ENCODE data around the gene UGT3A2. TPM values are rescaled to one million over a fixed set of nuclear protein-coding genes. Genes with fewer than 3 reads are reported as not detected.

The UGT3A2 gene
- total RNA-seq, 1 experiment from 2014 or later: 529 TPM

DNA sequence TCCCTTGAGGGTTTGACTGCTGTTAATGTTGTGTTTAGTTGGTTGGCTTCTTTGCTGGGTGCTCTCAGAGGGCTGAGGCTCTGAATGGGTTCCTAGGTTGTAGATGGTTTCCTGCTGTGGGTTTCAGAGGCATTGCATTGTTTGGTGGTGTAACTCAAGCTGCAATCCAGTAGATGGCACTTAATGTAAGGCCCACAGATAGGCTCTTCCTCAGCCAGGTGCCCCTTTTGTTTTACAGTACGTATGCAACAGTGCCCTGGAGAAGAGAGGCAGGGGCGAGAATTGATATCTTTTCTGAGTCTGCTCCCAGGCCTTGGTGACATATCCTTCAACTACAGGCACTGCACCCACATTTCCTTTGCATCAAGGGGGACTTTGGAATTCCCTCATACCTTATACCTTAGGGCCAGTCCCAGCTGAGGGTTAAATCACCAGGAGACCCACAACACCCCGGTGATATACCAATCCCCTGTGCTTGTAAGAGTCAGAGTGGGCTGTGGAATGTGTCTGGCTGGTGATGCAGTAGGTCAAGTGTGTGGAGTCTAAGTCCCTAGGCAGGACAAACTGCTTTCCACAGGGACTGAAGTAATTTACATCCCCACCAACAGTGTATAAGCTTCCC, 7.0 kb upstream of the UGT3A2 start:
- Histone ChIP-seq H3K4me1 (ENCODE audit: insufficient read depth, low read length, poor library complexity, severe bottlenecking) (peaks cover 56% of the 10 kb centered on the region), H3K9me3 (ENCODE audit: low read depth, low read length, poor library complexity, severe bottlenecking) (no peaks in the 10 kb centered on the region), H3K4me3 (ENCODE audit: low read depth, low read length, poor library complexity, severe bottlenecking) (peak overlapping the region; percentile 5), H3K27me3 (replicated peaks; ENCODE audit: insufficient read depth, low read depth, low read length, poor library complexity) (no peaks in the 10 kb centered on the region), H3K36me3 (ENCODE audit: insufficient read depth, low read length, poor library complexity, severe bottlenecking) (no peaks in the 10 kb centered on the region), H3K27ac (ENCODE audit: low read depth, low read length, poor library complexity, severe bottlenecking) (peak overlapping the region; percentile 65)
- ChIA-PET POLR2A (ENCODE audit: low non-redundant PET) (no interaction called here), CTCF (interaction anchor here (1.0 kb wide), 1 partner anchor 623 kb away, joined by 3 read pairs; no protein-coding TSS in a partner anchor)
- peak; percentile 87 for DNase-seq (ENCODE audit: low spot score)
- peak; percentile 71 for TF ChIP-seq CTCF (conservative IDR thresholded peaks at IDR 0.05; ENCODE audit: low read depth, low read length)
- TF ChIP-seq EZH2 (IDR thresholded peaks at IDR 0.05; ENCODE audit: borderline replicate concordance, low read depth, low read length, poor library complexity, severe bottlenecking): no peak
- intact Hi-C loops (cut with micrococcal nuclease; ENCODE audit: unreplicated experiment): loop anchor here (2.0 to 10.0 kb wide), 2 partner anchors 231 to 431 kb away; no protein-coding TSS in a partner anchor
- BruUV-seq (replicated peaks): TSS peak; percentile 0

- TF ChIP-seq EZH2 (IDR thresholded peaks at IDR 0.05; ENCODE audit: borderline replicate concordance, low read depth, low read length, poor library complexity, severe bottlenecking): no peak
- no TSS peak for BruUV-seq (replicated peaks)
Measured at GRCh38 chr5:36070687-36071571, 4.2 kb upstream of the UGT3A2 start.

GRCh38 chr5:36068751-36069281, 2.1 kb upstream of the UGT3A2 start:
- no TSS peak for BruUV-seq (replicated peaks)
- intact Hi-C loops (cut with micrococcal nuclease; ENCODE audit: unreplicated experiment): loop anchor here (5.0 kb wide), 3 partner anchors 173 to 1508 kb away; partner anchors contain the start of gene NADK2
- peaks cover 49% of the 10 kb centered on the region for H3K4me1 ChIP-seq (ENCODE audit: insufficient read depth, low read length, poor library complexity, severe bottlenecking)
- peak; percentile 91 for DNase-seq (ENCODE audit: low spot score)
- no peak overlapping the region for H3K4me3 ChIP-seq (ENCODE audit: low read depth, low read length, poor library complexity, severe bottlenecking)
- H3K27me3 ChIP-seq (replicated peaks; ENCODE audit: insufficient read depth, low read depth, low read length, poor library complexity): no peaks in the 10 kb centered on the region
- peaks cover 17% of the 10 kb centered on the region for H3K36me3 ChIP-seq (ENCODE audit: insufficient read depth, low read length, poor library complexity, severe bottlenecking)
- peak overlapping the region; percentile 98 for H3K27ac ChIP-seq (ENCODE audit: low read depth, low read length, poor library complexity, severe bottlenecking)
- ChIA-PET POLR2A (ENCODE audit: low non-redundant PET) (interaction anchor here (0.6 to 1.1 kb wide), 6 partner anchors 10 to 1508 kb away, joined by 3 to 23 read pairs (median 4); no protein-coding TSS in a partner anchor), CTCF (interaction anchor here (0.6 kb wide), 1 partner anchor 275 kb away, joined by 6 read pairs; no protein-coding TSS in a partner anchor)
- H3K9me3 ChIP-seq (ENCODE audit: low read depth, low read length, poor library complexity, severe bottlenecking): no peaks in the 10 kb centered on the region
- TF ChIP-seq CTCF (conservative IDR thresholded peaks at IDR 0.05; ENCODE audit: low read depth, low read length): no peak
- TF ChIP-seq EZH2 (IDR thresholded peaks at IDR 0.05; ENCODE audit: borderline replicate concordance, low read depth, low read length, poor library complexity, severe bottlenecking): no peak

More at GRCh38 chr5:36070687-36071571, 4.2 kb upstream of the UGT3A2 start:
- intact Hi-C loops (cut with micrococcal nuclease; ENCODE audit: unreplicated experiment): loop anchor here (10.0 kb wide), 1 partner anchor 434 kb away; no protein-coding TSS in a partner anchor
- Histone ChIP-seq H3K27ac (ENCODE audit: low read depth, low read length, poor library complexity, severe bottlenecking) (peak overlapping the region; percentile 98), H3K36me3 (ENCODE audit: insufficient read depth, low read length, poor library complexity, severe bottlenecking) (no peaks in the 10 kb centered on the region), H3K9me3 (ENCODE audit: low read depth, low read length, poor library complexity, severe bottlenecking) (no peaks in the 10 kb centered on the region), H3K4me1 (ENCODE audit: insufficient read depth, low read length, poor library complexity, severe bottlenecking) (peaks cover 54% of the 10 kb centered on the region), H3K4me3 (ENCODE audit: low read depth, low read length, poor library complexity, severe bottlenecking) (peak overlapping the region; percentile 24), H3K27me3 (replicated peaks; ENCODE audit: insufficient read depth, low read depth, low read length, poor library complexity) (no peaks in the 10 kb centered on the region)
- DNase-seq (ENCODE audit: low spot score): no peak
- ChIA-PET CTCF (interaction anchor here (1.4 kb wide), 1 partner anchor 8 kb away, joined by 5 read pairs; no protein-coding TSS in a partner anchor), POLR2A (ENCODE audit: low non-redundant PET) (interaction anchor here (0.5 kb wide), 1 partner anchor 80 kb away, joined by 3 read pairs; no protein-coding TSS in a partner anchor)

All from A673 (cell line).